ENCODE measurements around the gene C10orf67. TPM values are rescaled to one million over a fixed set of nuclear protein-coding genes. Genes with fewer than 3 reads are reported as not detected.
"Not testable (repeated sequence)": the region's sequence is repeated elsewhere in the genome, so short reads cannot be mapped to it uniquely, and the experiment has no call there.

The C10orf67 gene
- total RNA-seq, 1 donor from 2014 or later: 1.6 TPM

DNA sequence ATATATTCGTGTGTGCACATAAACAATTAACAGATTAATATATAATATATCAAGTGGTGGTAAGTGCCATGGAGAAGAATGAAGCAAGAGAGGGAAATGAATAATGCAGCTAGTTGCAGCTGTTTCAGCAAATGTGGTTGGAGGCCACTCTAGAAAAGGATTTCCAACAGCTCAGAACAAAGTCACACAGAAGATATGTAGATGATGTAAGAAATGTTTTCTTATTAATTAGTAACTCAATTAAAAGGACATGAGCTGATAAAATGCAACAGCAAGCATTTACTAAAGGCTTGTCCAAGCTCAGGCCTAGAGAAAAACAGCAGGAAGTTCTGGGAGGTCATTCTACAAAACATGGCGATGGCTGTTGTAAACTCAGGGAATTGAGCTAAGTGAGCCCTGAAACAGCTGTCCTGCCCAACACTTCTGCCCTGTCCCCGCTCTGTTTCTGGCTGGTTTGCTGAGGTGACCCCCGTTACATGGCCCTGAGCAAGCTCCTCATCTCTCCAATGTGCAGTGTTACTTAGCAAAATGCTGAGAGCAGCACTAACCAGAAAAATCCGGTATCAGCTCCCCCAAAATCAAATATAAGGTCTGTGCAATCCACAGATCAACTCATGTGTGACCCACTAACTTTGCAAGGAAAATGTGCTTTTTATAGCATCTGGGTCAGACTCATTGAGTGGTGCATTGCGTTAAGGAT, 23.4 kb upstream of the C10orf67 start:
- H3K9me3 ChIP-seq: no peaks in the 10 kb centered on the region
- TF ChIP-seq, protein P1, sequence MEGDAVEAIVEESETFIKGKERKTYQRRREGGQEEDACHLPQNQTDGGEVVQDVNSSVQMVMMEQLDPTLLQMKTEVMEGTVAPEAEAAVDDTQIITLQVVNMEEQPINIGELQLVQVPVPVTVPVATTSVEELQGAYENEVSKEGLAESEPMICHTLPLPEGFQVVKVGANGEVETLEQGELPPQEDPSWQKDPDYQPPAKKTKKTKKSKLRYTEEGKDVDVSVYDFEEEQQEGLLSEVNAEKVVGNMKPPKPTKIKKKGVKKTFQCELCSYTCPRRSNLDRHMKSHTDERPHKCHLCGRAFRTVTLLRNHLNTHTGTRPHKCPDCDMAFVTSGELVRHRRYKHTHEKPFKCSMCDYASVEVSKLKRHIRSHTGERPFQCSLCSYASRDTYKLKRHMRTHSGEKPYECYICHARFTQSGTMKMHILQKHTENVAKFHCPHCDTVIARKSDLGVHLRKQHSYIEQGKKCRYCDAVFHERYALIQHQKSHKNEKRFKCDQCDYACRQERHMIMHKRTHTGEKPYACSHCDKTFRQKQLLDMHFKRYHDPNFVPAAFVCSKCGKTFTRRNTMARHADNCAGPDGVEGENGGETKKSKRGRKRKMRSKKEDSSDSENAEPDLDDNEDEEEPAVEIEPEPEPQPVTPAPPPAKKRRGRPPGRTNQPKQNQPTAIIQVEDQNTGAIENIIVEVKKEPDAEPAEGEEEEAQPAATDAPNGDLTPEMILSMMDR (IDR thresholded peaks at IDR 0.05): no peak
- no peaks in the 10 kb centered on the region for H3K36me3 ChIP-seq
- no peak overlapping the region for H3K27ac ChIP-seq
- no peak overlapping the region for H3K4me3 ChIP-seq
- ATAC-seq: no peak
- H3K4me1 ChIP-seq: no peaks in the 10 kb centered on the region
- DNase-seq: no peak
- H3K27me3 ChIP-seq: no peaks in the 10 kb centered on the region
- intact Hi-C loops (cut with DNase I): no loop called here

DNA sequence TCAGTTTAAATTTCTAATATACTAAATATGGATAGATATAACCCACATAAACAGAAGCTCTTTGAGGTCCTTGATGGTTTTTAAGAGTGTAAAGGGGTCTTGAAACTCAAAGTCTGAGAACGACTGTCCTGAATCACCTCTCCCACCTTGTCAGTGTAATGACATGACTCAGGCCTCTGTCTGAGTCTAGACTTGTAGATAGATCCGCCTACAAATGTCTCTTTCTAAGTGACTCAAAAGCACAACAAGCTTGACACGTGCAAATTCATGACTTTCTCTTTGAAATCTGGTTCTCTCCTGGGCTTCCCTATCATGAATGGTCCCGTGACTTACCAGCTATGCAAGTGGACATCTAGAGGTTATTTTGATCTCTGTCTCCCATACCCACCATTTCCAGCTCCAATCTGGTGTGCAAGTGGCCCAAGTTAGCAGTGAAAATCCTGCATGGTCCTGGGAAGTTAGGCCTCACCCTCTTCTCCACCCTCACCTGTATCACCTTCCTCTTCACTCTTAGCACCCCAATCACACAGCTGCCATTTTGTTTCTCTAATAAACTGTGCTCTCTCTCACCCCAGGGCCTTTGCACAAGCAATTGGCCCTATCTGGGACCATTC, 20.9 kb upstream of the C10orf67 start:
- intact Hi-C loops (cut with DNase I); DNase-seq; H3K4me1 ChIP-seq; H3K27me3 ChIP-seq; H3K9me3 ChIP-seq; H3K4me3 ChIP-seq; H3K27ac ChIP-seq; ATAC-seq; H3K36me3 ChIP-seq: not testable (repeated sequence)

DNA sequence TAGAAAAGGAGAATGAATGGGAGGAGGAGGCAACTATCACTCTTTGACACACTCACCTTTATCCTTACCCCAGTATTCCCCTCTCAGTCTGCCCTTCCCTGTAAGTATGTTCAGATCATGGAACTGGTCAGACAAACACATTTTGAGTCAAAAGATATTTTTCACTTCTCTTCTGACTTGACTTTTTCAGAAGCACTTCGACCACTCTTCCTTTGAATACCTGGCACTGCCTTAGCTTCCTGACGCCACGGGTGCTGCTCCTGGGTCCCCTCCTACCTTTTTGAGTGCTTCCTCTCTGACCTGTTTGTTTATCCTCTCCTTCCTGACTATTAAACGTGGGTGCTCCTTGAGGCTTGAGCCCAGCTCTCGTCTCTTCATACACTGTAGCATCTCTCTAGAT, 19.8 kb upstream of the C10orf67 start:
- H3K4me3 ChIP-seq: no peak overlapping the region
- H3K27me3 ChIP-seq: no peaks in the 10 kb centered on the region
- no peak overlapping the region for H3K27ac ChIP-seq
- no peaks in the 10 kb centered on the region for H3K4me1 ChIP-seq
- intact Hi-C loops (cut with DNase I): no loop called here
- TF ChIP-seq, protein P1 (IDR thresholded peaks at IDR 0.05): no peak
- H3K9me3 ChIP-seq: no peaks in the 10 kb centered on the region
- no peak for DNase-seq
- H3K36me3 ChIP-seq: no peaks in the 10 kb centered on the region
- ATAC-seq: peak; percentile 38

DNA sequence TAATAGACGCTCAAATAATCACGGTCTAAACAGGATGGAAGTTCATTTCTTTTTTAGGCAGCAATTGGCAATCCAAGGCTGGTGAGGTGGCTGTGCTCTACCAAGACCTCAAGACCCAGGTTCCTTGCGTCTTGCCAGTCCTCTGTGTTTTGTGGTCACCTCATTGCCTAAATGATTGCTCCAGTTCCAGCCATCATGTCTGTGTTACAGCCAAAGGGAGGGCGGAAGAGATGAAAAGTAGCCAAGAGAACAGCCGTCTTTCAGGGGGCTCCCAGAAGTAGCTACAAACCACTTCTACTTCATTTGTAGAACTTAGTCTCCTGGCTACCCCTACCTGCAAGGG, 19.2 kb upstream of the C10orf67 start:
- Histone ChIP-seq H3K36me3 (no peaks in the 10 kb centered on the region), H3K27me3 (no peaks in the 10 kb centered on the region), H3K27ac (no peak overlapping the region), H3K4me3 (no peak overlapping the region), H3K9me3 (no peaks in the 10 kb centered on the region), H3K4me1 (no peaks in the 10 kb centered on the region)
- intact Hi-C loops (cut with DNase I): no loop called here
- ATAC-seq (no peak), DNase-seq (no peak)
- TF ChIP-seq, protein P1 (IDR thresholded peaks at IDR 0.05): no peak

DNA sequence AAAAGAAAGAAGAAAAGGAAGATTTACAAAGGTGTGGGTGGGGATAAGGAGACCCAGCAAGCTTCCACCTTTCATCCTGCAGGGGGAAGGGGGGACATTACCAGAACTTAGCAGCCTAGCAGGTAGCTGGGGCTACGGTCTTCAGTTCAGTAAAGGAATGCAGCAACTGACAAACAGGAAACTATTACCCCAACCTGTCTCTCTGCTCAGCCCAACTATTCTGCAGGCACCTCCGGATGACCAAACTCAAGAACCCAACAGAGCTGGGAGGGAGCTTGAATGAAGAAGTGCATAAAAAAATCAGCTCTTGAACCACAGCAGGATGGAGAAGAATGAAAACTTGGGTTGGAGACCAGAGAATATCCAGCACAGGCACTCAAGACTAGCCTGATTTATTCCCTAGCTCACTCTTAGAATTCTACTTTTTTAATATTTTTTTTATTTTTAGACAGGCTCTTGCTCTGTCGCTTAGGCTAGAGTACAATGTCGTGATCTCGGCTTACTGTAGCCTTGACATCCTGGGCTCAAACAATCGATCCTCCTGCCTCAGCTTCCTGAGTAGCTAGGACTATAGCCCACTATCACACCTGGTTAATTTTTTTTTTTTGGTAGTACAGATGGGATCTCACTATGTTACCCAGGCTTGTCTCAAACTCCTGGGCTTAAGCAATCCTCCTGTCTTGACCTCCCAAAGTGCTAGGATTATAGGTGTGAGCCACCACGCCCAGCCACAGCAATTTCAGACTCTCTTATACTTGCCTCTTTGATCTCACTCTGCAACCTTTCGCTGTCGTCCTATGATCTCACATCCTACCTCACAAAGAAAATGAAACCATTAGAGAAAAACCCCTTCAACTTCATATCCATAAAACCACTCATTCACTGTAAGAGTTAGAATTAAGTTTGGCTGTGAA, 18.5 kb upstream of the C10orf67 start:
- intact Hi-C loops (cut with DNase I): no loop called here
- H3K36me3 ChIP-seq: no peaks in the 10 kb centered on the region
- DNase-seq: no peak
- no peak overlapping the region for H3K27ac ChIP-seq
- TF ChIP-seq, protein P1 (IDR thresholded peaks at IDR 0.05): no peak
- ATAC-seq: no peak
- no peaks in the 10 kb centered on the region for H3K4me1 ChIP-seq
- H3K9me3 ChIP-seq: no peaks in the 10 kb centered on the region
- H3K4me3 ChIP-seq: no peak overlapping the region
- H3K27me3 ChIP-seq: no peaks in the 10 kb centered on the region

Measured in upper lobe of right lung (tissue), 1 donor.